Fibroblast of mammary gland (primary cell): ENCODE measurements around the gene TBL1X.

Experiments
- DNase-seq: peaks from one replicate; pipeline ENCODE4 v3.0.0-alpha.2; 2010; ENCODE audit warnings: low read depth
- H3K4me3 ChIP-seq: 2 replicates; pipeline ENCODE4 v1.5.1; 2011; ENCODE audit warnings: low read depth, mild to moderate bottlenecking, low read length, moderate library complexity; ENCODE audit not compliant: control insufficient read depth
- CTCF ChIP-seq: conservative IDR thresholded peaks from 2 replicates; pipeline ENCODE4 v1.5.1; 2011; ENCODE audit warnings: low read depth, low read length, inconsistent platforms; ENCODE audit not compliant: control insufficient read depth, insufficient read depth

Gene TBL1X

GRCh38 chrX:9670136-9670814 lies 205.4 kb downstream of the TBL1X start:
- no peak for TF ChIP-seq CTCF
- no peak overlapping the region for H3K4me3 ChIP-seq
- DNase-seq: no peak

- no peak overlapping the region for H3K4me3 ChIP-seq
- DNase-seq: no peak
- TF ChIP-seq CTCF: no peak
Measured at GRCh38 chrX:9671998-9672397, 207.1 kb downstream of the TBL1X start.

GRCh38 chrX:9676306-9676705 lies 211.4 kb downstream of the TBL1X start:
- no peak for TF ChIP-seq CTCF
- H3K4me3 ChIP-seq: no peak overlapping the region
- peak; percentile 74 for DNase-seq

GRCh38 chrX:9676738-9677097 lies 211.9 kb downstream of the TBL1X start:
- no peak for TF ChIP-seq CTCF
- no peak for DNase-seq
- no peak overlapping the region for H3K4me3 ChIP-seq

- TF ChIP-seq CTCF: no peak
- H3K4me3 ChIP-seq: no peak overlapping the region
- DNase-seq: peak; percentile 71
Measured at GRCh38 chrX:9677098-9677739, 212.4 kb downstream of the TBL1X start.

- TF ChIP-seq CTCF: no peak
Measured at GRCh38 chrX:9678215-9678965, 213.5 kb downstream of the TBL1X start.

More at GRCh38 chrX:9678215-9678965, 213.5 kb downstream of the TBL1X start:
- DNase-seq: peak; percentile 39
- H3K4me3 ChIP-seq: no peak overlapping the region
